ENCODE results near the gene BARD1.

- TF ChIP-seq CTCF (conservative IDR thresholded peaks at IDR 0.05; ENCODE audit: low read length) (no peak), EZH2phosphoT487 (IDR thresholded peaks at IDR 0.05; ENCODE audit: borderline replicate concordance) (no peak)
Observed at GRCh38 chr2:214742119-214742518, 67.4 kb downstream of the BARD1 start.

Measured in Loucy (cell line).